ENCODE measurements around the gene STAT3.
"Not testable (repeated sequence)": the region's sequence is repeated elsewhere in the genome, so short reads cannot be mapped to it uniquely, and the experiment has no call there.

Gene STAT3

DNA sequence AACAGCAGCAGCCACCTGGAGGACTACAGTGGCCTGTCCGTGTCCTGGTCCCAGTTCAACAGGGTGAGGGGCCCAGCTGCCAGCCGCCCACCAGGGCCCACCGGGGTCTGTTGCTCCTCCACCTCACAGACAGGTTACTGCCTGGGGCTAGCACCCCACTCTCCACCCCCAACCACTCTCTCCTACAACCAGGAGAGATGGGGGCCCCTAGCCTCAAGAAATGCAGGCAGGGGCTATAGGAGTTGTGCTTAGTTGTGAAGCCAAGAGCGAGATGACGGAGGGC, 81.9 kb downstream of the STAT3 start (continued):
- no peak for TF ChIP-seq ZNF565 (CRISPR knock-in tag; conservative IDR thresholded peaks at IDR 0.05; ENCODE audit: low read depth)
- no peak for TF ChIP-seq ZFP3 (CRISPR knock-in tag; IDR thresholded peaks at IDR 0.05)

DNA sequence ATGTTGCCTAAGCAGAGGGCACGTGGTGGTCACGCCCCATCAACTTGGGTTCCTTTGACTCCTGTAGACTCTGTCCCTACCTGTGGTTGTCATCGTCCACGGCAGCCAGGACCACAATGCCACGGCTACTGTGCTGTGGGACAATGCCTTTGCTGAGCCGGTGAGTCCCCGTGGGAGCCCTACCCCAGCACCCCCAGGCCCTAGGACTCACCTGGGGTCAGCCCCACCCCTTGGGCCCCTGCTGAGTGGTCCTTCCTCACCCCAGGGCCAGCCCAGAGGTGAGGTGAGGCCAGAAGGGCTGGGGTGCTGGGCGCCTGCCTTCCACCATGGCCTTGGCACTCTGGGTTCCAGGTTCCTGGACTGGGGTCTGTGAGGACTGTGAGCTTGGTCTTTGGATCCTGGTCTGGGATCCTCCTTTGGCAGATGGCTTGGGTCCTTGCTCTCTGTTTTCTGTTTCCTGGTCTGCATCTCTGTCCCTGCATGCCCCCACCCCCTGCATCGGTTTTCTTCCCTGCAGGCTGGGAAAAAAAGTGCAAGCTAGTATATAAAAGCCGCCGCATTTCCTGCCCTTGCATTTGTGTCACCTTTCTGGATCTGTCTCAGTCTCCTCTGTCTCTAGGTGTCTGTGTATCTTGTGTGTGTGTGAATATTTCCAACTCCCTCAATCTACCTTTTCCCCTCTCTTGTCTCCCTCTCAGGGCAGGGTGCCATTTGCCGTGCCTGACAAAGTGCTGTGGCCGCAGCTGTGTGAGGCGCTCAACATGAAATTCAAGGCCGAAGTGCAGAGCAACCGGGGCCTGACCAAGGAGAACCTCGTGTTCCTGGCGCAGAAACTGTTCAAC, 82.5 kb downstream of the STAT3 start:
- TF ChIP-seq GLIS3 (CRISPR knock-in tag; IDR thresholded peaks at IDR 0.05) = no peak
- no peak for TF ChIP-seq ZFP30 (CRISPR knock-in tag; IDR thresholded peaks at IDR 0.05)
- no peak for TF ChIP-seq BACH2 (CRISPR knock-in tag; IDR thresholded peaks at IDR 0.05; ENCODE audit: borderline replicate concordance)
- no peak for ATAC-seq

- ATAC-seq = not testable (repeated sequence)
Observed at GRCh38 chr17:42305031-42305330, 83.3 kb downstream of the STAT3 start.

GRCh38 chr17:42304187-42305030, 83.8 kb downstream of the STAT3 start:
- ATAC-seq = no peak
- no peak for TF ChIP-seq CREB5 (CRISPR knock-in tag; IDR thresholded peaks at IDR 0.05; ENCODE audit: low read depth)
- TF ChIP-seq BACH2 (CRISPR knock-in tag; IDR thresholded peaks at IDR 0.05; ENCODE audit: borderline replicate concordance) = no peak
- no peak for TF ChIP-seq TCF4 (CRISPR knock-in tag; IDR thresholded peaks at IDR 0.05; ENCODE audit: borderline replicate concordance)
- TF ChIP-seq ZC3H10 (CRISPR knock-in tag; IDR thresholded peaks at IDR 0.05) = no peak
- no peak for TF ChIP-seq PPARA (CRISPR knock-in tag; IDR thresholded peaks at IDR 0.05; ENCODE audit: borderline replicate concordance)
- no peak for TF ChIP-seq ZFP3 (CRISPR knock-in tag; IDR thresholded peaks at IDR 0.05)
- TF ChIP-seq, protein P1, sequence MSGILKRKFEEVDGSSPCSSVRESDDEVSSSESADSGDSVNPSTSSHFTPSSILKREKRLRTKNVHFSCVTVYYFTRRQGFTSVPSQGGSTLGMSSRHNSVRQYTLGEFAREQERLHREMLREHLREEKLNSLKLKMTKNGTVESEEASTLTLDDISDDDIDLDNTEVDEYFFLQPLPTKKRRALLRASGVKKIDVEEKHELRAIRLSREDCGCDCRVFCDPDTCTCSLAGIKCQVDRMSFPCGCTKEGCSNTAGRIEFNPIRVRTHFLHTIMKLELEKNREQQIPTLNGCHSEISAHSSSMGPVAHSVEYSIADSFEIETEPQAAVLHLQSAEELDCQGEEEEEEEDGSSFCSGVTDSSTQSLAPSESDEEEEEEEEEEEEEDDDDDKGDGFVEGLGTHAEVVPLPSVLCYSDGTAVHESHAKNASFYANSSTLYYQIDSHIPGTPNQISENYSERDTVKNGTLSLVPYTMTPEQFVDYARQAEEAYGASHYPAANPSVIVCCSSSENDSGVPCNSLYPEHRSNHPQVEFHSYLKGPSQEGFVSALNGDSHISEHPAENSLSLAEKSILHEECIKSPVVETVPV (CRISPR knock-in tag; IDR thresholded peaks at IDR 0.05) = no peak
- no peak for TF ChIP-seq ZNF8 (CRISPR knock-in tag; IDR thresholded peaks at IDR 0.05)
- no peak for TF ChIP-seq ESRRG (CRISPR knock-in tag; IDR thresholded peaks at IDR 0.05)
- TF ChIP-seq POU6F1 (CRISPR knock-in tag; IDR thresholded peaks at IDR 0.05; ENCODE audit: borderline replicate concordance, low read depth) = no peak
- no peak for TF ChIP-seq ARNTL (CRISPR knock-in tag; IDR thresholded peaks at IDR 0.05; ENCODE audit: borderline replicate concordance, low read depth)
- TF ChIP-seq ISL1 (CRISPR knock-in tag; IDR thresholded peaks at IDR 0.05) = no peak
- no peak for TF ChIP-seq TOX (CRISPR knock-in tag; IDR thresholded peaks at IDR 0.05; ENCODE audit: borderline replicate concordance)
- no peak for TF ChIP-seq CSDC2 (CRISPR knock-in tag; IDR thresholded peaks at IDR 0.05)
- TF ChIP-seq SNAI2 (CRISPR knock-in tag; IDR thresholded peaks at IDR 0.05) = no peak
- TF ChIP-seq ZNF70 (CRISPR knock-in tag; IDR thresholded peaks at IDR 0.05) = no peak
- TF ChIP-seq RARB (CRISPR knock-in tag; IDR thresholded peaks at IDR 0.05) = no peak
- no peak for TF ChIP-seq GLIS3 (CRISPR knock-in tag; IDR thresholded peaks at IDR 0.05)

DNA sequence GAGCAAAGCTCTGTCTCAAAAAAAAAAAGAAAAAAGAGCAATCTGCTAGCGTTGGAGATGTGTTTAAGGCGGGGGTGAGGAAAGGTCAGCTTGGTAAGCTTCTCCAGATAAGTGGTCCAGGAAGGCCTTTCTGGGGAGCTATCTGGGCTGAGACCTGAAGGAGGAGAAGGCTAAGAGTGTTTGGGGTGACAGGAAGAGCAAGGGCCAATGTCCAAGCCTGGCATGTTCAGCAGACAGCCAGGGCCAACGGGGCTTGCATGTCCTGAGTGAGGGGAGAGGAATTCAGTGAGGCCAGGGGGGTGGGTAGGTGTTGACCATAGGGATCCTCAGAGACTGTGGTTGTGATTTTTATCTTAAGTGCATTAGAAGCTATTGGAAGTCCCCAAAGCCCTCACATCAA, 84.5 kb downstream of the STAT3 start:
- ATAC-seq = no peak
- TF ChIP-seq ZNF565 (CRISPR knock-in tag; conservative IDR thresholded peaks at IDR 0.05; ENCODE audit: low read depth) (no peak), PPARA (CRISPR knock-in tag; IDR thresholded peaks at IDR 0.05; ENCODE audit: borderline replicate concordance) (no peak), ZNF70 (CRISPR knock-in tag; IDR thresholded peaks at IDR 0.05) (no peak), GLIS3 (CRISPR knock-in tag; IDR thresholded peaks at IDR 0.05) (no peak)

DNA sequence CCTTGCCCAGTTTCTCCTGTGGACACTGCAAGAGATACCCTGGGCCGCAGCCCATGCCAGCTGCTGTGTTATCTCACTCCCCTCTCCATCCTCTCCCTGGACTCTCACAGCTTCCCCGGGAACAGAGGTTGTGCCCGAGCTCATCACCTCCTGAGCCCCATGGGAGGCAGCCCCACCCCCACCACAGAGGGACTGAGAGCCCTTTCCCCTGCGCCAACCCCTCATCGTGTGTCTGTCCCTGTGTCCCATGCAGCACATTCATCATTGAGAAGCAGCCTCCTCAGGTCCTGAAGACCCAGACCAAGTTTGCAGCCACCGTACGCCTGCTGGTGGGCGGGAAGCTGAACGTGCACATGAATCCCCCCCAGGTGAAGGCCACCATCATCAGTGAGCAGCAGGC, 87.2 kb downstream of the STAT3 start:
- no peak for ATAC-seq
- no peak for TF ChIP-seq TCF4 (CRISPR knock-in tag; IDR thresholded peaks at IDR 0.05; ENCODE audit: borderline replicate concordance)
- no peak for TF ChIP-seq BACH2 (CRISPR knock-in tag; IDR thresholded peaks at IDR 0.05; ENCODE audit: borderline replicate concordance)
- no peak for TF ChIP-seq ZNF70 (CRISPR knock-in tag; IDR thresholded peaks at IDR 0.05)
- no peak for TF ChIP-seq ARNTL (CRISPR knock-in tag; IDR thresholded peaks at IDR 0.05; ENCODE audit: borderline replicate concordance, low read depth)
- TF ChIP-seq, protein P1 (CRISPR knock-in tag; IDR thresholded peaks at IDR 0.05) = no peak
- TF ChIP-seq ZFP30 (CRISPR knock-in tag; IDR thresholded peaks at IDR 0.05) = no peak
- no peak for TF ChIP-seq OSR1 (CRISPR knock-in tag; IDR thresholded peaks at IDR 0.05)
- TF ChIP-seq ZC3H10 (CRISPR knock-in tag; IDR thresholded peaks at IDR 0.05) = no peak
- no peak for TF ChIP-seq POU6F1 (CRISPR knock-in tag; IDR thresholded peaks at IDR 0.05; ENCODE audit: borderline replicate concordance, low read depth)
- no peak for TF ChIP-seq ISL1 (CRISPR knock-in tag; IDR thresholded peaks at IDR 0.05)
- TF ChIP-seq ZNF8 (CRISPR knock-in tag; IDR thresholded peaks at IDR 0.05) = no peak
- TF ChIP-seq CSDC2 (CRISPR knock-in tag; IDR thresholded peaks at IDR 0.05) = no peak
- TF ChIP-seq PPARA (CRISPR knock-in tag; IDR thresholded peaks at IDR 0.05; ENCODE audit: borderline replicate concordance) = no peak
- TF ChIP-seq ZFP3 (CRISPR knock-in tag; IDR thresholded peaks at IDR 0.05) = no peak
- no peak for TF ChIP-seq ESRRG (CRISPR knock-in tag; IDR thresholded peaks at IDR 0.05)
- no peak for TF ChIP-seq GLIS3 (CRISPR knock-in tag; IDR thresholded peaks at IDR 0.05)
- TF ChIP-seq RARB (CRISPR knock-in tag; IDR thresholded peaks at IDR 0.05) = no peak

All from SK-N-SH treated with all-trans-retinoic acid at 6 μM for 48 hours (cell line).